ENCODE measurements around the gene P2RX3.

DNA sequence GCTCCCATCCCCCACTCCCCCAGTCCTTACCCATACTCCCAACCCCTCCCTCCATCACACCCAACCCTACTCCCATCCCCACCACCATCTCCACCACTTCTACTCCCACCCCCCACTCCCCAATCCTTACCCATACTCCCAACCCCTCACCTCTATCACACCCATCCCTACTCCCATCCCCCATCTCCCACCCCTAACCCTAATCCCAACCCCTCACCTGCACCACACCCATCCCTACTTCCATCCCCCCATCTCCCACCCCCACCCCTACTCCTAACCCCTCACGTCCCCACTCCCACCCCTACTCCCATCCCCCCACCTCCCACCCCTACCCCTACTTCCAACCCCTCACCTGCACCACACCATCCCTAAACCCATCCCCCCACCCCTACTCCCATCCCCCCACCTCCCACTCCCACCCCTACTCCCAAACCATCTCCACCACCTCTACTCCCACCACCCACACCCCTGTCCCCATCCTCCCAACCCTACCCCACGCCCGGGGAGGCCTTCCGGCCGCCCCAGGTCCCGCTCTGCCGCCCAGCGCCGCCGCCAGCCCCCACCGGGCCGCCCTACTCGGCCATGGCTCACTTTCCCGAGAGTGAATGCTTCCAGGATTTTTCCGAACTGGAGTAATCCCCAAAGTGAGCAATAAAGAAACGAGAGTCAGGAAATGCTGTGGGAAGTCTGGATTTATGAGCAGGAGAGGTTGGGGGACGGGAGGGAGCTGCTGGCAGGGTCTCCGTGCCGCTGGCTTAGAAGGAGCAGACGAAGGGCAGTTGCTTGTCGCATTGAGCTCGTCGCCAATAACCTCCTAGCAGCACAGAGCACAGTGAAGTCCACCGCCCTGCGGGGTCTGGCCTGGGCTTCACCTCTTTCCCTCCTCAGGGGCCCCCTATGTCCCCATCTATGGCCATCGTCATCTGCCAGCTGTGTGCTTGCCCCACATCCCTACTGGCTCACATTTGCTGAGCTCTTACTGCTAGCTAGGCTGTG is 38.2 kb downstream of the P2RX3 start:
- TF ChIP-seq ZBTB7A (IDR thresholded peaks at IDR 0.05; ENCODE audit: low read depth) = no peak
- no peak for TF ChIP-seq EP300 (IDR thresholded peaks at IDR 0.05; ENCODE audit: borderline replicate concordance)
- TF ChIP-seq, protein P1, sequence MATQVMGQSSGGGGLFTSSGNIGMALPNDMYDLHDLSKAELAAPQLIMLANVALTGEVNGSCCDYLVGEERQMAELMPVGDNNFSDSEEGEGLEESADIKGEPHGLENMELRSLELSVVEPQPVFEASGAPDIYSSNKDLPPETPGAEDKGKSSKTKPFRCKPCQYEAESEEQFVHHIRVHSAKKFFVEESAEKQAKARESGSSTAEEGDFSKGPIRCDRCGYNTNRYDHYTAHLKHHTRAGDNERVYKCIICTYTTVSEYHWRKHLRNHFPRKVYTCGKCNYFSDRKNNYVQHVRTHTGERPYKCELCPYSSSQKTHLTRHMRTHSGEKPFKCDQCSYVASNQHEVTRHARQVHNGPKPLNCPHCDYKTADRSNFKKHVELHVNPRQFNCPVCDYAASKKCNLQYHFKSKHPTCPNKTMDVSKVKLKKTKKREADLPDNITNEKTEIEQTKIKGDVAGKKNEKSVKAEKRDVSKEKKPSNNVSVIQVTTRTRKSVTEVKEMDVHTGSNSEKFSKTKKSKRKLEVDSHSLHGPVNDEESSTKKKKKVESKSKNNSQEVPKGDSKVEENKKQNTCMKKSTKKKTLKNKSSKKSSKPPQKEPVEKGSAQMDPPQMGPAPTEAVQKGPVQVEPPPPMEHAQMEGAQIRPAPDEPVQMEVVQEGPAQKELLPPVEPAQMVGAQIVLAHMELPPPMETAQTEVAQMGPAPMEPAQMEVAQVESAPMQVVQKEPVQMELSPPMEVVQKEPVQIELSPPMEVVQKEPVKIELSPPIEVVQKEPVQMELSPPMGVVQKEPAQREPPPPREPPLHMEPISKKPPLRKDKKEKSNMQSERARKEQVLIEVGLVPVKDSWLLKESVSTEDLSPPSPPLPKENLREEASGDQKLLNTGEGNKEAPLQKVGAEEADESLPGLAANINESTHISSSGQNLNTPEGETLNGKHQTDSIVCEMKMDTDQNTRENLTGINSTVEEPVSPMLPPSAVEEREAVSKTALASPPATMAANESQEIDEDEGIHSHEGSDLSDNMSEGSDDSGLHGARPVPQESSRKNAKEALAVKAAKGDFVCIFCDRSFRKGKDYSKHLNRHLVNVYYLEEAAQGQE (IDR thresholded peaks at IDR 0.05; ENCODE audit: low read depth) = no peak
- no peak for TF ChIP-seq TEAD4 (IDR thresholded peaks at IDR 0.05)
- TF ChIP-seq TAF1 (IDR thresholded peaks at IDR 0.05; ENCODE audit: low read depth) = no peak
- TF ChIP-seq, protein P2, sequence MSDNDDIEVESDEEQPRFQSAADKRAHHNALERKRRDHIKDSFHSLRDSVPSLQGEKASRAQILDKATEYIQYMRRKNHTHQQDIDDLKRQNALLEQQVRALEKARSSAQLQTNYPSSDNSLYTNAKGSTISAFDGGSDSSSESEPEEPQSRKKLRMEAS (IDR thresholded peaks at IDR 0.05) = no peak
- TF ChIP-seq CREB1 (IDR thresholded peaks at IDR 0.05; ENCODE audit: low read depth) = no peak
- no peak for TF ChIP-seq CEBPB (IDR thresholded peaks at IDR 0.05)
